Mononuclear cell (primary cell): Measurements from ENCODE around the gene AIPL1. TPM values are rescaled to one million over a fixed set of nuclear protein-coding genes. Genes with fewer than 3 reads are reported as not detected.
"Not testable (repeated sequence)": the region's sequence is repeated elsewhere in the genome, so short reads cannot be mapped to it uniquely, and the experiment has no call there.

ENCODE experiments used
- H3K27me3 ChIP-seq: 2 replicates; pipeline ENCODE4 v1.6.0; 2011; ENCODE audit warnings: low read length, control low read depth; ENCODE audit not compliant: insufficient read depth
- H3K4me1 ChIP-seq: 2 replicates; pipeline ENCODE4 v1.5.1; 2011; ENCODE audit warnings: mild to moderate bottlenecking, low read length, control low read depth; ENCODE audit not compliant: insufficient read depth
- H3K4me3 ChIP-seq: 2 replicates; pipeline ENCODE4 v1.5.1; 2011; ENCODE audit warnings: mild to moderate bottlenecking, low read length, moderate library complexity
- H3K9me3 ChIP-seq: 2 replicates; pipeline ENCODE4 v1.5.1; 2011; ENCODE audit warnings: low read depth, mild to moderate bottlenecking, control low read depth, low read length
- total RNA-seq: library from RNA; depleted of rRNA; stranded (reverse); fragments of >200 nt; gene quantifications from one replicate; pipeline ENCODE4 v1.2.3, GENCODE V29; 2012

The AIPL1 gene, protein sequence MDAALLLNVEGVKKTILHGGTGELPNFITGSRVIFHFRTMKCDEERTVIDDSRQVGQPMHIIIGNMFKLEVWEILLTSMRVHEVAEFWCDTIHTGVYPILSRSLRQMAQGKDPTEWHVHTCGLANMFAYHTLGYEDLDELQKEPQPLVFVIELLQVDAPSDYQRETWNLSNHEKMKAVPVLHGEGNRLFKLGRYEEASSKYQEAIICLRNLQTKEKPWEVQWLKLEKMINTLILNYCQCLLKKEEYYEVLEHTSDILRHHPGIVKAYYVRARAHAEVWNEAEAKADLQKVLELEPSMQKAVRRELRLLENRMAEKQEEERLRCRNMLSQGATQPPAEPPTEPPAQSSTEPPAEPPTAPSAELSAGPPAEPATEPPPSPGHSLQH
- total RNA-seq: under 0.01 TPM

GRCh38 chr17:6435051-6435450 is at the start of gene AIPL1:
Gene AIPL1 (minus strand): TSS chr17:6435121. CDS start chr17:6435104, 17 bp downstream.
- Histone ChIP-seq H3K4me1 (no peaks in the 10 kb centered on the region), H3K9me3 (no peaks in the 10 kb centered on the region), H3K27me3 (peaks cover 11% of the 10 kb centered on the region), H3K4me3 (no peak within 1 kb of the TSS)

DNA sequence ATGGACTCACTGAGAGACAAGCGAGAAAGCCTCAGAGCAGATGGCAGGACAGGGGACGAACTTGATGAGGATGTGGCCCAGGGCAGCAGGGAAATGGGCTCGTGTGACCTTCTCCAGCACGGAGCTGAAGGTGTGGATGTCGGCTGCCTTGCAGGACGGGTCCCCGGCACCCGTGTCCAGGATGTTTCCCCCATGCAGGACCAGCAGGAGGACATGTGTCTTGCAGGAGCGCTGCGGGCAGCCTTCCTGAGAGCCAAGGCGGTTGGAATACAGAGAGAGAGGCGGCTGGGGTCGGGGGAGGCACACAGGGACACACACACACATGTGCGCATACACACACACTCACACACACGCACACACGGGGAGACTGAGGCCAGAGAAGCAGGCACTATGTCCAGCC is 48.6 kb upstream of the AIPL1 start:
- Histone ChIP-seq H3K4me3 (no peak overlapping the region), H3K4me1 (no peaks in the 10 kb centered on the region), H3K27me3 (no peaks in the 10 kb centered on the region), H3K9me3 (no peaks in the 10 kb centered on the region)

- not testable (repeated sequence) for H3K4me3 ChIP-seq, H3K27me3 ChIP-seq, H3K9me3 ChIP-seq, H3K4me1 ChIP-seq
Observed at GRCh38 chr17:6482796-6483195, 47.9 kb upstream of the AIPL1 start.

- Histone ChIP-seq H3K4me3 (no peak overlapping the region), H3K4me1 (no peaks in the 10 kb centered on the region), H3K9me3 (no peaks in the 10 kb centered on the region), H3K27me3 (no peaks in the 10 kb centered on the region)
Observed at GRCh38 chr17:6482105-6482455, 47.2 kb upstream of the AIPL1 start.

DNA sequence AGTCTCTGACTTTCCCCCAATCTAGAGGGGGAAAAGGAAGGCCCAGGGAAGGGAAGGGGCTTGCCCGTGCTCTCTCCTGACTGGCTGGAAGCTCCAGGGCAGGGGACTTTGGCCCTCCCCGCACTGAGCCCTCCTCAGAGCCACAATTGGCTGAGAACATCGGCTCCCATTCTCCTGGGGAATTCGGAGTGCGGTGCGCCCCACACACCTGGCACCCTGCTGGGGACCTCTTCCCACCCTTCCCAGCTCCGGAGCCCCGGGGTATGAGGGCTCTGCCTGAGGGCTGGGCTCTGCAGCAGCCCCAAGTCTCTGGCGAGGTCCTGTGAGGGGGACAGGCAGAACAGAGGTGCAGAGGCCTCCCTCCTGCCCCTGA is 45.4 kb upstream of the AIPL1 start:
- H3K27me3 ChIP-seq: no peaks in the 10 kb centered on the region
- H3K4me3 ChIP-seq: no peak overlapping the region
- H3K9me3 ChIP-seq: no peaks in the 10 kb centered on the region
- H3K4me1 ChIP-seq: no peaks in the 10 kb centered on the region

DNA sequence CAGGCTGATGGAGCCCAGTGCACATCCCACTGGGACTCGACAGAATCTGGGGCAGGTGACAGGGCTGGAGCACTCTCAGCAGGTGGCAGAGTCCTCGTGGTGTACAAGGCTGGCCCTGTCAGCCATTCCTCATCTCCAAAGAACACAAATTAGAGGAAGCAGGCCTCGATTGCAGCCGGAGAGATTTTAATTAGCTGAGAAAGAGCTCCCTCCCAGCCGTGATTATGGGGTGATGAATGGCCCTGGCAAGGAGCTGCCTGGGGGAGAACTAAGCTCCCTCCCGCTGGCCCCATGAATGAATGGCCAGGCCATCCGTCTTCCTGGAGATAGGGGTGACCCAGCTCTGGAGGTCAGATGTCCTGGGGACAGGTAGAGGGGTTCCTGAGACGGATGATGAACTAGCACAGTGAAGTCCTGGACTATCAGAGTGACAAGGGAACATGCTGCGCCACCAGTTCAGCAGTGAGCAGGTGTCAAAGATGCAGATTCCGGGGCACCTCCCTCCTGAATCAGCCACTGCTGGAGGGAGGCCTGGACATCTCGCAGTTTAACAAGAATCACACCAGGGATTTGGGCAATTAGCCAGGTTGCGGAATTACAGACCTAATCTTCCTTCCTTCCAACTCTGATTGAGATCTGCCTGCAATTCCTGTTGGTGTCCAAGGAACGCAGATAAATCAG is 44.8 kb upstream of the AIPL1 start:
- no peaks in the 10 kb centered on the region for H3K9me3 ChIP-seq
- no peak overlapping the region for H3K4me3 ChIP-seq
- no peaks in the 10 kb centered on the region for H3K4me1 ChIP-seq
- no peaks in the 10 kb centered on the region for H3K27me3 ChIP-seq

DNA sequence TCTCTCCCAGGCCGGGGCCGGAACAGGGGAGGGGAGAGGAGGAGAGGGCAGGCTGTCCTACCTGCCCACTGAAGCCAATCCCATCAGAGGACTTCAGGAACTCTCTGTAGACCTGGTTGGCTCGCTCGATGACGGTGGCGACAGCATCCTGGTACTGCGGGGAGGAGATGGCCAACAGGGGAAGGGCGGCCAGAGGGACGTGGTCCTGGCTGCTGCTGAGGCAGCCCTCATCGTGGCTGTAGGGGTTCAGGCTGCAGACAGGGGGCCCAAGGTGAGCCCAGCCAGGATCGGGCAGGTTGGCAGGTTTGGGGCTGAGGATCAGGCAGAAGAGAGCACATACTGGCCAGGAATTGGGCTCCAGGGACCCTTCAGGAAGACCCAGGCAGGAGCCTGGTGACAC is 43.6 kb upstream of the AIPL1 start:
- Histone ChIP-seq H3K9me3 (no peaks in the 10 kb centered on the region), H3K4me1 (no peaks in the 10 kb centered on the region), H3K27me3 (no peaks in the 10 kb centered on the region), H3K4me3 (no peak overlapping the region)

GRCh38 chr17:6477831-6478383 is 43.0 kb upstream of the AIPL1 start:
- H3K4me3 ChIP-seq: no peak overlapping the region
- no peaks in the 10 kb centered on the region for H3K27me3 ChIP-seq
- no peaks in the 10 kb centered on the region for H3K4me1 ChIP-seq
- H3K9me3 ChIP-seq: no peaks in the 10 kb centered on the region

DNA sequence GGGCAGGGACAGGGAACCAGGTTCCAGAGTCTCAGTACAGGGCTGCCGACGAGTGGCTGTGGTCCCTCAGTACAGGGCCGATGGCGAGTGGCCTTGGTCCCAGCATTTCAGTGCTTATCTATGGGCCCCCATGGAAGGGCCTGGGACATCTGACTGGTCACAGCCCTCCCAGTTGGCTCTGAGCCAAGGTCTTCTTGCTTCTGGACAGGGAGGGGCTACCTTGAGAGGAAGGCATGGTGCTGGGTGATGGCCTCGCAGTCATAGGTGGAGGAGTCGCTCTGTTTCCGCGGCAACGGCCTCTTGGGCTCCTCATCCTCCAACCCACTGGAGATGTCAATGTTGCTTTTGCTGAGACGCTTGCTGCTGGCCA is 41.9 kb upstream of the AIPL1 start:
- H3K4me3 ChIP-seq: no peak overlapping the region
- H3K27me3 ChIP-seq: no peaks in the 10 kb centered on the region
- H3K9me3 ChIP-seq: no peaks in the 10 kb centered on the region
- no peaks in the 10 kb centered on the region for H3K4me1 ChIP-seq

GRCh38 chr17:6476076-6476809 is 41.3 kb upstream of the AIPL1 start:
- no peaks in the 10 kb centered on the region for H3K27me3 ChIP-seq
- no peaks in the 10 kb centered on the region for H3K9me3 ChIP-seq
- no peaks in the 10 kb centered on the region for H3K4me1 ChIP-seq
- no peak overlapping the region for H3K4me3 ChIP-seq

GRCh38 chr17:6475411-6475810 is 40.5 kb upstream of the AIPL1 start:
- no peaks in the 10 kb centered on the region for H3K27me3 ChIP-seq
- H3K4me3 ChIP-seq: no peak overlapping the region
- H3K4me1 ChIP-seq: no peaks in the 10 kb centered on the region
- H3K9me3 ChIP-seq: no peaks in the 10 kb centered on the region

DNA sequence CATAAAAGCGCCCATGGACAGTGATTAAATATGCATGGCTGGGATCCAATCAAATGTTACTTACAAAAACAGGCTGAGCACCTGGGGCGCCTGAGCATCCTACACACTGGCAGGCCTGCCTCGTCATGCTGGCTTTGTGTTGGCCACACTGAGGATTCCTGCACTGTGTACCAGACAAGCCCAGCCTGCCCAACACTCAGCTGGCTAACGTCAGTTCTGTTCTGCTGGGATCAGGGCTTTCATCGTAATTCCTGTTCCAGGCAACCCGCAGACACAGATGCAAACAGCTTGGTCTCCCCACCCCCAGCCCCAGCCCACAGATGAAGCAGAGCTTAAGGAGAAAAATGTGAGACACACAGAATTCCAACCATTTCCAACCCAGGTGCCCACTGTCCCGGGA is 40.0 kb upstream of the AIPL1 start:
- Histone ChIP-seq H3K4me1 (no peaks in the 10 kb centered on the region), H3K4me3 (no peak overlapping the region), H3K9me3 (no peaks in the 10 kb centered on the region), H3K27me3 (no peaks in the 10 kb centered on the region)

GRCh38 chr17:6474376-6474775 is 39.5 kb upstream of the AIPL1 start:
- no peak overlapping the region for H3K4me3 ChIP-seq
- no peaks in the 10 kb centered on the region for H3K27me3 ChIP-seq
- H3K4me1 ChIP-seq: no peaks in the 10 kb centered on the region
- no peaks in the 10 kb centered on the region for H3K9me3 ChIP-seq

DNA sequence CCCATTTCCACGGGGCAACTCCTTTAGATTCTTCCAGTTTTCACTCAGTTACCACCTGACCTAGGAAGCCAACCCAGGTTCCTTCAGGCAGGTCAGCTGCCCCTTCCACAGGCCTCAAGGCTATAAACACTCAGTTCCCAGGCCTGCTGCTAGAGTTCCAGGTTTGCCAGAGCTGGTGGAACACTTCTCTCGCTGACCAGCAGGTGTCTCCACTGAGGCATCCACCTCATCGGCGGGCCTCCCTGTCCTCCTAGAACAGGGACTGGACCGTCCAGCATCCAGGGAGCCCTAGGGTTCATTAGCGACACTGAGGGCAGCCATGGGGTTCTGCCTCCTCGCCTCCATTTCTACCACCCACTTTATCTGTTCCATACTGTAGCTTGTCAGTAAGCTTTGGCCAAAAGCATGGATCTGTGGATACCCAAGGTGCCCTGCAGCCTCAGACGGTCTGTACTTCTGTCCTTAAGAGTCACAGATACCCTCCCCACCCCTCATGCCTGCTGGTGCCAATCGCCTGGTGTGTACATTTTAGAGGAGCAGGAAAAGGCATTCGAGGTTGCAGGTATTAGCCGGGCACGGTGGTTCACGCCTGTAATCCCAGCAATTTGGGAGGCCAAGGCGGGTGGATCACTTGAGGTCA is 38.3 kb upstream of the AIPL1 start:
- Histone ChIP-seq H3K27me3 (no peaks in the 10 kb centered on the region), H3K4me1 (no peaks in the 10 kb centered on the region), H3K4me3 (no peak overlapping the region), H3K9me3 (no peaks in the 10 kb centered on the region)

DNA sequence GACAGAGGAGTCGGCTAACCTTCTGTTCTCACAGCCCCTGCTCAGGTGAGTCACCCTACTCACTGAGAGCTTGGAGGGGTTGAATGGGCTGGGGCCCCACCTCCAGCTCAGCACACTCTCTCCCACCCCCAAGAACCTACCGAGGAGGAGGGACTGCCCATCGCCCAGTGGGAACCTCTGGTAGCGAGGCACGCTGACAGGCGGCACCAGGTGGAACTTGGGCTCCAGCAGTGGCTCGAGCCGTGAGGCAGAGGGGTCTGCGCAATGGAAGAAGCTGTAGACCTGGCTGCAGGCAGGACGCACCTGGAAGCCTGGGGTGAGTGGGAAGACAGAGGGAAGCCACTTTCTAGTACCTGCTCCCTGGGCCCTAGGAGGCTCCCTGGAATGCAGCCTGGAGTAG is 37.6 kb upstream of the AIPL1 start:
- H3K9me3 ChIP-seq: no peaks in the 10 kb centered on the region
- no peak overlapping the region for H3K4me3 ChIP-seq
- no peaks in the 10 kb centered on the region for H3K4me1 ChIP-seq
- no peaks in the 10 kb centered on the region for H3K27me3 ChIP-seq
